ENCODE results near the gene MACROD2.

Gene MACROD2

GRCh38 chr20:14046534-14046933 is 51.2 kb downstream of the MACROD2 start (continued):
- TF ChIP-seq ZNF518A (tag by site-specific recombination; conservative IDR thresholded peaks at IDR 0.05; ENCODE audit: low read depth), result peak; percentile 55; the same call in 1 of the 2 replicates
- no peak for TF ChIP-seq ZIC2 (tag by site-specific recombination; IDR thresholded peaks at IDR 0.05)
- TF ChIP-seq ZNF692 (tag by site-specific recombination; IDR thresholded peaks at IDR 0.05), result no peak
- TF ChIP-seq ZNF211 (tag by site-specific recombination; IDR thresholded peaks at IDR 0.05; ENCODE audit: low read depth), result no peak
- TF ChIP-seq KLF17 (tag by site-specific recombination; IDR thresholded peaks at IDR 0.05), result no peak
- TF ChIP-seq ZNF791 (tag by site-specific recombination; IDR thresholded peaks at IDR 0.05), result no peak
- no peak for TF ChIP-seq RBAK (tag by site-specific recombination; IDR thresholded peaks at IDR 0.05)

- ChIA-PET CTCF (no interaction called here), POLR2A (no interaction called here)
- TF ChIP-seq RBAK (tag by site-specific recombination; IDR thresholded peaks at IDR 0.05) (no peak), ZNF24 (tag by site-specific recombination; IDR thresholded peaks at IDR 0.05) (no peak), ZNF366 (tag by site-specific recombination; conservative IDR thresholded peaks at IDR 0.05) (no peak), ZNF626 (tag by site-specific recombination; IDR thresholded peaks at IDR 0.05) (no peak), ZNF18 (tag by site-specific recombination; IDR thresholded peaks at IDR 0.05) (no peak), ZNF350 (tag by site-specific recombination; IDR thresholded peaks at IDR 0.05) (no peak), OSR2 (tag by site-specific recombination; IDR thresholded peaks at IDR 0.05) (no peak), ZNF837 (tag by site-specific recombination; IDR thresholded peaks at IDR 0.05) (no peak), ZBTB49 (tag by site-specific recombination; IDR thresholded peaks at IDR 0.05; ENCODE audit: low read depth) (no peak), ZNF544 (tag by site-specific recombination; IDR thresholded peaks at IDR 0.05) (no peak), GLI2 (tag by site-specific recombination; IDR thresholded peaks at IDR 0.05; ENCODE audit: borderline replicate concordance, low read depth) (no peak), ZNF600 (tag by site-specific recombination; IDR thresholded peaks at IDR 0.05) (no peak)
- no peaks in the 10 kb centered on the region for H3K36me3 ChIP-seq (ENCODE audit: control insufficient read depth in 2 of 2, insufficient read depth in 1 of 2, low read length in 2 of 2)
- H3K4me1 ChIP-seq (ENCODE audit: control insufficient read depth, insufficient read depth, low read length), result no peaks in the 10 kb centered on the region
- no peaks in the 10 kb centered on the region for H3K9me3 ChIP-seq (ENCODE audit: control insufficient read depth, insufficient read depth, low read depth, low read length)
- no peak overlapping the region for H3K4me3 ChIP-seq (ENCODE audit: low read depth, low read length)
- no peak overlapping the region for H3K27ac ChIP-seq (ENCODE audit: extremely low read depth, low read depth, low read length)
These were observed 53.8 kb downstream of the MACROD2 start for GRCh38 chr20:14049111-14049510.
